GM12878 (cell line): ENCODE results near the gene DCAF11. TPM values are rescaled to one million over a fixed set of nuclear protein-coding genes. Genes with fewer than 3 reads are reported as not detected.

Source experiments
- ATAC-seq: fragments of 200-7000 bp; cut with Tn5 transposase; 3 replicates; pipeline ENCODE4 v1.9.1; 2020; ENCODE audit warnings: mild to moderate bottlenecking, moderate library complexity
- BruUV-seq: library from RNA; stranded (reverse); fragments of 400-500 nt; replicated peaks from 2 replicates; lab custom pipeline; 2021; lab: Mats Ljungman, UMichigan
- CTCF ChIA-PET: fragments of 300-600 bp; sonication (Branson Sonifier 250); formaldehyde crosslinking; extraction: SDS; loops from one replicate; lab custom pipeline; 2021; ENCODE audit warnings: inconsistent platforms; lab: Yijun Ruan, JAX
- POLR2A ChIA-PET: fragments of 350-600 bp; formaldehyde crosslinking; extraction: SDS; loops from one replicate; lab custom pipeline; 2021; ENCODE audit warnings: inconsistent platforms; lab: Charles Lee
- RAD21 ChIA-PET: fragments of 300-600 bp; sonication (Branson Sonifier 250); formaldehyde crosslinking; loops from one replicate; lab custom pipeline; 2023; ENCODE audit warnings: antibody characterized with exemption; ENCODE audit not compliant: unreplicated experiment; lab: Charles Lee
- SMC1A ChIA-PET: fragments of 300-600 bp; sonication (Branson Sonifier 250); formaldehyde crosslinking; loops from one replicate; lab custom pipeline; 2023; ENCODE audit not compliant: unreplicated experiment, uncharacterized antibody; lab: Charles Lee
- DNase-seq: peaks from one replicate; pipeline ENCODE4 v3.0.0-alpha.2; 2011; ENCODE audit warnings: low read depth, low spot score
- FAIRE-seq: peaks from 3 replicates; lab custom pipeline; 2011; peaks lifted over from hg19 to GRCh38; lab: Jason Lieb, UNC
- H2AFZ ChIP-seq: 2 replicates; pipeline ENCODE4 v1.6.0; 2011; ENCODE audit warnings: low read depth, low read length, control low read depth; ENCODE audit not compliant: control insufficient read depth
- H3K27ac ChIP-seq: 2 replicates; pipeline ENCODE4 v1.5.1; 2011; ENCODE audit warnings: control low read depth; ENCODE audit not compliant: control insufficient read depth, insufficient read depth
- H3K27me3 ChIP-seq, 2 experiments: replicated peaks in 1 of 2; 2 replicates each; pipeline versions ENCODE4 v1.6.0 to v1.6.1; 2011; ENCODE audit warnings: low read length in 1 of 2; ENCODE audit not compliant: control insufficient read depth in 2 of 2, insufficient read depth in 2 of 2
- H3K36me3 ChIP-seq, 2 experiments: 2 replicates each; pipeline ENCODE4 v1.5.1; 2011; ENCODE audit warnings: low read length in 1 of 2; ENCODE audit not compliant: control insufficient read depth in 2 of 2, insufficient read depth in 2 of 2
- H3K4me1 ChIP-seq: 2 replicates; pipeline ENCODE4 v1.6.1; 2011; ENCODE audit warnings: mild to moderate bottlenecking, low read length, moderate library complexity, mixed read lengths; ENCODE audit not compliant: control insufficient read depth, insufficient read depth
- H3K4me2 ChIP-seq: 2 replicates; pipeline ENCODE4 v1.6.0; 2011; ENCODE audit warnings: control low read depth; ENCODE audit not compliant: control insufficient read depth, insufficient read depth
- H3K4me3 ChIP-seq: fragments of 200-600 bp; sonication (generic); 2 replicates; pipeline ENCODE4 v1.5.1; 2016
- H3K79me2 ChIP-seq: 2 replicates; pipeline ENCODE4 v1.6.0; 2011; ENCODE audit warnings: low read length; ENCODE audit not compliant: control insufficient read depth, insufficient read depth
- H3K9ac ChIP-seq: 2 replicates; pipeline ENCODE4 v1.8.0; 2011; ENCODE audit warnings: low read length, control low read depth, mixed read lengths; ENCODE audit not compliant: control insufficient read depth, insufficient read depth
- H3K9me3 ChIP-seq: replicated peaks from 3 replicates; pipeline ENCODE4 v1.5.1; 2011; ENCODE audit warnings: mild to moderate bottlenecking, low read length; ENCODE audit not compliant: control insufficient read depth, insufficient read depth
- H4K20me1 ChIP-seq: 2 replicates; pipeline ENCODE4 v1.6.0; 2011; ENCODE audit not compliant: control insufficient read depth, insufficient read depth
- BCL11A ChIP-seq: IDR thresholded peaks from 2 replicates; pipeline ENCODE4 v1.6.1; 2011; ENCODE audit warnings: low read depth, low read length
- BRCA1 ChIP-seq: IDR thresholded peaks from 2 replicates; pipeline ENCODE4 v1.6.1; 2011; ENCODE audit warnings: low read depth, low read length, improper control_type of control experiment
- RELB ChIP-seq: fragments of 450-650 bp; IDR thresholded peaks from 2 replicates; pipeline ENCODE4 v1.6.1; 2017; ENCODE audit warnings: low read depth, mild to moderate bottlenecking, moderate library complexity
- SP1 ChIP-seq: IDR thresholded peaks from one replicate; pipeline ENCODE4 v1.6.1; 2011; ENCODE audit warnings: low read depth, low read length
- TBL1XR1 ChIP-seq: IDR thresholded peaks from 2 replicates; pipeline ENCODE4 v1.6.1; 2012; ENCODE audit warnings: low read depth, low read length, improper control_type of control experiment
- ZBTB4 ChIP-seq: fragments of 450-650 bp; formaldehyde crosslinking; IDR thresholded peaks from 2 replicates; pipeline ENCODE4 v1.4.0; 2022; ENCODE audit warnings: mild to moderate bottlenecking, moderate library complexity
- WGBS: methylation state at CpG from one replicate; pipeline ENCODE4 v1.1.6; 2016; ENCODE audit warnings: low lambda C conversion rate; ENCODE audit not compliant: insufficient replicate concordance, insufficient coverage; ENCODE audit errors: missing lambda C conversion rate; 5-methylcytosine and 5-hydroxymethylcytosine counted together
- in situ Hi-C: fragments of 300-500 bp; cut with MboI; formaldehyde crosslinking; loops from 9 replicates; pipeline ENCODE4 v1.14.3; 2018; ENCODE audit warnings: mixed read lengths
- intact Hi-C: fragments of 100-400 bp; cut with micrococcal nuclease; formaldehyde crosslinking; loops from one replicate; pipeline ENCODE4 v1.14.2; 2022; ENCODE audit not compliant: unreplicated experiment
- polyA plus RNA-seq, 11 experiments: library from polyadenylated mRNA; depleted of rRNA in 4 of 11; unstranded in 6 of 11; stranded (reverse) in 5 of 11; fragments of >200 nt; fragmentation: Nextera tagmentation in 4 of 11; fragmentation: Illumina TruSeq in 1 of 11; extraction: Ambion mirVana in 4 of 11; extraction: Trizol in 1 of 11; gene quantifications; 1 replicate in 1 of 11; 2 replicates in 10 of 11; pipeline versions ENCODE4 v1.2.1 to v1.2.3, GENCODE V29; 2011 to 2016; ENCODE audit warnings: inconsistent platforms in 2 of 11, missing spikeins in 2 of 11, low read depth in 1 of 11
- total RNA-seq, 4 experiments: library from RNA; depleted of rRNA in 3 of 4; stranded (reverse); fragments of >200 nt in 3 of 4; fragmentation: Illumina TruSeq in 1 of 4; extraction: Trizol in 1 of 4; gene quantifications; 2 replicates each; pipeline versions ENCODE4 v1.2.1 to v1.2.3, GENCODE V29; 2013 to 2021

DCAF11 gene
- total and polyA plus RNA-seq, 10 of the 15 experiments (the other 5 are each of a cell fraction or from before 2014, with no cell fraction given), result 13.4 to 91.2 (median 68.7) TPM

GRCh38 chr14:24151404-24152080, 37.0 kb downstream of the DCAF11 start:
- POLR2A ChIA-PET, result interaction anchor here (2.0 to 2.6 kb wide), 2 partner anchors 9 to 37 kb away, joined by 9 to 21 read pairs; partner anchors contain the start of genes DCAF11, IRF9 and NRL

More at GRCh38 chr14:24151404-24152080, 37.0 kb downstream of the DCAF11 start:
- BruUV-seq, result no TSS peak
- DNase-seq (no peak), FAIRE-seq (no peak), ATAC-seq (no peak)
- WGBS, result 98% methylated on average over 16 of the region's 16 CpGs
- Histone ChIP-seq H3K4me2 (no peak overlapping the region), H3K27me3 (no peaks in the 10 kb centered on the region), H3K4me1 (no peaks in the 10 kb centered on the region), H3K79me2 (peaks cover 29% of the 10 kb centered on the region), H2AFZ (no peak overlapping the region), H3K27ac (no peak overlapping the region), H4K20me1 (no peaks in the 10 kb centered on the region), H3K9ac (no peak overlapping the region), H3K36me3 (peaks cover 27 to 31% of the 10 kb centered on the region in 2 experiments), H3K9me3 (no peaks in the 10 kb centered on the region; the same call in 2 of the 3 replicates), H3K4me3 (no peak overlapping the region)
- RAD21 ChIA-PET, result no interaction called here
- no peak for TF ChIP-seq SP1
- no peak for TF ChIP-seq TBL1XR1
- no peak for TF ChIP-seq BRCA1
- no peak for TF ChIP-seq BCL11A
- TF ChIP-seq ZBTB4 (CRISPR knock-in tag), result no peak
- no peak for TF ChIP-seq RELB
- in situ Hi-C loops (no loop called here), intact Hi-C loops (no loop called here)
- SMC1A ChIA-PET, result interaction anchor here (3.6 kb wide), 1 partner anchor 10 kb away, joined by 22 read pairs; the partner anchor contains the start of gene IRF9
- CTCF ChIA-PET, result interaction anchor here (2.2 to 8.2 kb wide), 2 partner anchors 9 to 43 kb away, joined by 6 to 63 read pairs; partner anchors contain the start of gene IRF9
